GM19023 (cell line): ENCODE measurements around the gene LHFPL2.

Experiments used
- ATAC-seq: cut with Tn5 transposase; IDR thresholded peaks from one replicate; pipeline ENCODE4 v1.9.1; 2021; ENCODE audit warnings: mild to moderate bottlenecking, moderate library complexity; ENCODE audit not compliant: unreplicated experiment

Gene LHFPL2

GRCh38 chr5:78600687-78601414, 47.7 kb downstream of the LHFPL2 start:
- ATAC-seq = no peak

- ATAC-seq = no peak
These were observed 49.6 kb downstream of the LHFPL2 start for GRCh38 chr5:78598973-78599372.

- no peak for ATAC-seq
These were observed 50.6 kb downstream of the LHFPL2 start for GRCh38 chr5:78597974-78598371.

GRCh38 chr5:78597068-78597973, 51.3 kb downstream of the LHFPL2 start:
- ATAC-seq = no peak

- ATAC-seq = no peak
These were observed 53.1 kb downstream of the LHFPL2 start for GRCh38 chr5:78595458-78595921.

- ATAC-seq = no peak
These were observed 53.7 kb downstream of the LHFPL2 start for GRCh38 chr5:78594610-78595457.

GRCh38 chr5:78594021-78594420, 54.6 kb downstream of the LHFPL2 start:
- no peak for ATAC-seq

- no peak for ATAC-seq
These were observed 55.1 kb downstream of the LHFPL2 start for GRCh38 chr5:78593465-78593864.

GRCh38 chr5:78592735-78593386, 55.7 kb downstream of the LHFPL2 start:
- ATAC-seq = no peak

GRCh38 chr5:78591972-78592700, 56.4 kb downstream of the LHFPL2 start:
- peak; percentile 55 for ATAC-seq

GRCh38 chr5:78591138-78591612, 57.4 kb downstream of the LHFPL2 start:
- ATAC-seq = no peak

GRCh38 chr5:78589923-78590322, 58.6 kb downstream of the LHFPL2 start:
- no peak for ATAC-seq

- ATAC-seq = no peak
These were observed 60.1 kb downstream of the LHFPL2 start for GRCh38 chr5:78588507-78588906.

- ATAC-seq = no peak
These were observed 60.7 kb downstream of the LHFPL2 start for GRCh38 chr5:78587775-78588291.

- no peak for ATAC-seq
These were observed 61.3 kb downstream of the LHFPL2 start for GRCh38 chr5:78587081-78587774.

GRCh38 chr5:78586251-78586650, 62.3 kb downstream of the LHFPL2 start:
- no peak for ATAC-seq

GRCh38 chr5:78578015-78578414, 70.6 kb downstream of the LHFPL2 start:
- no peak for ATAC-seq

GRCh38 chr5:78577071-78577807, 71.3 kb downstream of the LHFPL2 start:
- no peak for ATAC-seq
